Measurements from ENCODE around the gene DRC3. TPM values are rescaled to one million over a fixed set of nuclear protein-coding genes. Genes with fewer than 3 reads are reported as not detected.

Gene DRC3
- total and polyA plus RNA-seq, 2 donors (not counting 3 experiments of a cell fraction or from before 2014, with no cell fraction given), result 1.6 to 2.9 TPM

DNA sequence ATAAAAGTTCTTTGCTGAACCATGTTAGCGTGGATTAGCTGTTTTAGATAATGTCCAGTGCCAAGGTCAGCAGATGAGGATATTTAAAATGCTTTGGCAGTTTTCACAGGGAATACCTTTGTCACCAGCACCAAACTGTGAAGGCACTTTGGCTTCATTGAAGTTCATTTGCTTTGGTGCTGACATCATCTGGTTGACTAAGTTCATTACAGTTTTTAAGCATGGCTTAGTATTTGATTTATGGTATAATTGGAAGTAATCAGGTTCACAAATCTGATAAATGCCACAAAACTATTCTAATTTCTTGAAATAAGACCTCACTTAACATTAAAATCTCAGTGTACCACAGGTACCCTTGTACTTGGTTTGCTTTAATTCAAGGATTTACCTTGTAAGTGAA, 70.8 kb downstream of the DRC3 start:
- Histone ChIP-seq H3K79me2 (ENCODE audit: control insufficient read depth, insufficient read depth, low read length) (peaks cover 2% of the 10 kb centered on the region), H3K9me3 (replicated peaks; ENCODE audit: control insufficient read depth, insufficient read depth, low read length) (no peaks in the 10 kb centered on the region), H3K4me2 (ENCODE audit: insufficient read depth, low read length) (no peak overlapping the region), H3K4me1 (ENCODE audit: control insufficient read depth, extremely low read depth, insufficient read depth, low read length) (peaks cover 10% of the 10 kb centered on the region), H3K36me3 (ENCODE audit: control insufficient read depth in 2 of 2, extremely low read depth in 1 of 2, insufficient read depth in 2 of 2, low read length in 2 of 2) (peaks cover 0 to 2% of the 10 kb centered on the region in 2 experiments), H3K27me3 (ENCODE audit: control insufficient read depth in 2 of 2, insufficient read depth in 2 of 2, low read length in 2 of 2) (no peaks in the 10 kb centered on the region), H3K9me1 (replicated peaks; ENCODE audit: control insufficient read depth, extremely low read depth, insufficient read depth, low read length) (no peaks in the 10 kb centered on the region), H2AFZ (ENCODE audit: low read depth, low read length) (no peak overlapping the region), H4K20me1 (replicated peaks; ENCODE audit: control insufficient read depth, extremely low read depth, insufficient read depth, low read length) (no peaks in the 10 kb centered on the region), H3K9ac (replicated peaks; ENCODE audit: extremely low read depth, insufficient read depth, low read length) (no peak overlapping the region), H3K27ac (ENCODE audit: insufficient read depth, low read depth, low read length) (no peak overlapping the region), H3K4me3 (replicated peaks in 1 of 3; ENCODE audit: insufficient read depth in 1 of 3, low read depth in 1 of 3, low read length in 3 of 3) (no peak overlapping the region)
- TF ChIP-seq, protein P1, sequence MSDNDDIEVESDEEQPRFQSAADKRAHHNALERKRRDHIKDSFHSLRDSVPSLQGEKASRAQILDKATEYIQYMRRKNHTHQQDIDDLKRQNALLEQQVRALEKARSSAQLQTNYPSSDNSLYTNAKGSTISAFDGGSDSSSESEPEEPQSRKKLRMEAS (IDR thresholded peaks at IDR 0.05; ENCODE audit: insufficient read depth, insufficient read length), result no peak
- no peak for TF ChIP-seq GATA2 (IDR thresholded peaks at IDR 0.05; ENCODE audit: insufficient read depth, insufficient read length, low read depth, low read length)
- no peak for TF ChIP-seq EZH2 (IDR thresholded peaks at IDR 0.05; ENCODE audit: borderline replicate concordance, low read depth, low read length, severe bottlenecking)
- no peak for TF ChIP-seq POLR2A (IDR thresholded peaks at IDR 0.05; ENCODE audit: low read depth, low read length)
- TF ChIP-seq, protein P2, sequence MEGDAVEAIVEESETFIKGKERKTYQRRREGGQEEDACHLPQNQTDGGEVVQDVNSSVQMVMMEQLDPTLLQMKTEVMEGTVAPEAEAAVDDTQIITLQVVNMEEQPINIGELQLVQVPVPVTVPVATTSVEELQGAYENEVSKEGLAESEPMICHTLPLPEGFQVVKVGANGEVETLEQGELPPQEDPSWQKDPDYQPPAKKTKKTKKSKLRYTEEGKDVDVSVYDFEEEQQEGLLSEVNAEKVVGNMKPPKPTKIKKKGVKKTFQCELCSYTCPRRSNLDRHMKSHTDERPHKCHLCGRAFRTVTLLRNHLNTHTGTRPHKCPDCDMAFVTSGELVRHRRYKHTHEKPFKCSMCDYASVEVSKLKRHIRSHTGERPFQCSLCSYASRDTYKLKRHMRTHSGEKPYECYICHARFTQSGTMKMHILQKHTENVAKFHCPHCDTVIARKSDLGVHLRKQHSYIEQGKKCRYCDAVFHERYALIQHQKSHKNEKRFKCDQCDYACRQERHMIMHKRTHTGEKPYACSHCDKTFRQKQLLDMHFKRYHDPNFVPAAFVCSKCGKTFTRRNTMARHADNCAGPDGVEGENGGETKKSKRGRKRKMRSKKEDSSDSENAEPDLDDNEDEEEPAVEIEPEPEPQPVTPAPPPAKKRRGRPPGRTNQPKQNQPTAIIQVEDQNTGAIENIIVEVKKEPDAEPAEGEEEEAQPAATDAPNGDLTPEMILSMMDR (IDR thresholded peaks at IDR 0.05; ENCODE audit: extremely low read depth in 1 of 2, insufficient read depth in 1 of 2, low read depth in 1 of 2, low read length in 2 of 2), result no peak
- no peak for TF ChIP-seq FOS (IDR thresholded peaks at IDR 0.05; ENCODE audit: borderline replicate concordance, insufficient read depth, low read length)
- TF ChIP-seq POLR2AphosphoS5 (IDR thresholded peaks at IDR 0.05; ENCODE audit: insufficient read depth, low read depth, low read length), result no peak
- TF ChIP-seq MYC (IDR thresholded peaks at IDR 0.05; ENCODE audit: low read depth, low read length), result no peak
- no peak for TF ChIP-seq JUN (IDR thresholded peaks at IDR 0.05; ENCODE audit: borderline replicate concordance, insufficient read depth, insufficient read length, low read depth)
- no TSS peak for BruUV-seq (replicated peaks)
- DNase-seq (ENCODE audit: low read depth, low spot score) (peak; percentile 43), FAIRE-seq (peak; percentile 87)
- intact Hi-C loops (cut with micrococcal nuclease), result no loop called here
- ChIA-PET POLR2A (no interaction called here), CTCF (no interaction called here)
- dilution Hi-C loops (cut with MboI; ENCODE audit: extremely low pct_ligation_motif_present, low sequenced_read_pairs), result loop anchor here (25.0 kb wide), 1 partner anchor 156 kb away; no protein-coding TSS in a partner anchor
